ENCODE results near the gene PTPN14. TPM values are rescaled to one million over a fixed set of nuclear protein-coding genes. Genes with fewer than 3 reads are reported as not detected.

Gene PTPN14
- total and polyA plus RNA-seq, 2 of the 4 experiments (the other 2 are of a cell fraction): 21.5 to 31.7 TPM

- H3K4me3 ChIP-seq (ENCODE audit: insufficient read depth, low read depth, low read length): no peak overlapping the region
- CTCF ChIA-PET: interaction anchor here (0.6 to 4.2 kb wide), 5 partner anchors 63 to 111 kb away, joined by 3 to 51 read pairs (median 6); no protein-coding TSS in a partner anchor
- no peak overlapping the region for H3K27ac ChIP-seq (ENCODE audit: insufficient read depth, low read length)
- no peak overlapping the region for H3K23ac ChIP-seq (ENCODE audit: low read depth, low read length)
- intact Hi-C loops (cut with micrococcal nuclease): loop anchor here (5.0 to 10.0 kb wide), 2 partner anchors 1080 to 1203 kb away; no protein-coding TSS in a partner anchor
- H3K79me1 ChIP-seq (ENCODE audit: low read depth in 1 of 2, low read length in 2 of 2): no peaks in the 10 kb centered on the region
- no peak for ATAC-seq (ENCODE audit: low read depth)
- no peak overlapping the region for H4K8ac ChIP-seq (ENCODE audit: low read depth in 2 of 2, low read length in 2 of 2)
- POLR2A ChIA-PET (ENCODE audit: unreplicated experiment): no interaction called here
- no peak overlapping the region for H4K91ac ChIP-seq (ENCODE audit: insufficient read depth, low read depth, low read length)
- no TSS peak for BruUV-seq (replicated peaks)
- H3K27me3 ChIP-seq (ENCODE audit: control insufficient read depth, insufficient read depth, low read length): no peaks in the 10 kb centered on the region
- no peak overlapping the region for H2BK5ac ChIP-seq (ENCODE audit: low read depth, low read length, poor library complexity, severe bottlenecking)
- no peak overlapping the region for H2AK9ac ChIP-seq (replicated peaks; ENCODE audit: low read depth, low read length, poor library complexity)
- H3K9me3 ChIP-seq (ENCODE audit: control insufficient read depth, insufficient read depth, low read length): no peaks in the 10 kb centered on the region
- H4K5ac ChIP-seq (ENCODE audit: low read depth, low read length): no peak overlapping the region
- no peak overlapping the region for H2BK20ac ChIP-seq (ENCODE audit: low read depth, low read length)
- H3K56ac ChIP-seq (ENCODE audit: extremely low read depth, insufficient read depth, low read length): no peak overlapping the region
- no peak overlapping the region for H3K9ac ChIP-seq (ENCODE audit: low read depth, low read length)
- no peak overlapping the region for H2AFZ ChIP-seq (replicated peaks; ENCODE audit: low read length, poor library complexity)
- H2BK15ac ChIP-seq (ENCODE audit: low read depth, low read length): no peak overlapping the region
- H3K14ac ChIP-seq (replicated peaks; ENCODE audit: low read depth, low read length): no peak overlapping the region
- no peak overlapping the region for H3K18ac ChIP-seq (ENCODE audit: low read depth, low read length)
- H3K4ac ChIP-seq (ENCODE audit: low read depth, low read length): no peak overlapping the region
- 98% methylated on average over 5 of the region's 8 CpGs; no CpG with 5 or more reads in 1 of the 2 experiments for WGBS, 2 experiments (ENCODE audit: extremely low coverage in 2 of 2, insufficient read length in 1 of 2)
- in situ Hi-C loops (cut with MboI; ENCODE audit: low sequenced_read_pairs): loop anchor here (5.0 kb wide), 1 partner anchor 53 kb away; no protein-coding TSS in a partner anchor
- H4K20me1 ChIP-seq (ENCODE audit: insufficient read depth, low read length): no peaks in the 10 kb centered on the region
- no peak overlapping the region for H2BK120ac ChIP-seq (ENCODE audit: low read depth, low read length)
- peaks cover 2% of the 10 kb centered on the region; the same call in 1 of the 2 replicates for H3K36me3 ChIP-seq (ENCODE audit: control insufficient read depth, insufficient read depth, low read length)
- dilution Hi-C loops (cut with HindIII; ENCODE audit: low sequenced_read_pairs, unreplicated experiment): no loop called here
- no peak overlapping the region for H2AK5ac ChIP-seq (ENCODE audit: low read depth, low read length)
- TF ChIP-seq CEBPB (IDR thresholded peaks at IDR 0.05; ENCODE audit: low read depth, low read length): no peak
- no peak for DNase-seq
- H3K4me1 ChIP-seq (ENCODE audit: control insufficient read depth, insufficient read depth, low read length): no peaks in the 10 kb centered on the region
- H3K9me1 ChIP-seq (ENCODE audit: insufficient read depth, low read length): no peaks in the 10 kb centered on the region
- no peak overlapping the region for H3K4me2 ChIP-seq (ENCODE audit: low read depth, low read length)
Measured at GRCh38 chr1:214324896-214325800, 226.3 kb downstream of the PTPN14 start.

Measured in IMR-90 (cell line).